ENCODE measurements around the gene P4HA2. TPM values are rescaled to one million over a fixed set of nuclear protein-coding genes. Genes with fewer than 3 reads are reported as not detected.

The P4HA2 gene
- total and polyA plus RNA-seq, 3 donors from 2014 or later = 20.4 to 25.4 (median 22.8) TPM

GRCh38 chr5:132257131-132258101, 29.8 kb upstream of the P4HA2 start, which contains the start of gene PDLIM4:
Gene PDLIM4, plus strand, starts transcription at chr5:132257696. Its CDS starts 39 bp downstream, at chr5:132257735.
- H3K36me3 ChIP-seq (ENCODE audit: low read depth, missing control alignments) = no peaks in the 10 kb centered on the region
- no peaks in the 10 kb centered on the region for H3K9me3 ChIP-seq
- peak within 1 kb of the TSS; percentile 22 to 57 for H3K4me3 ChIP-seq
- intact Hi-C loops (cut with DNase I; ENCODE audit: low total_unique reads) = no loop called here
- TF ChIP-seq POLR2A (IDR thresholded peaks at IDR 0.05) = no peak
- DNase-seq = peak; percentile 37
- H3K4me1 ChIP-seq = peaks cover 31% of the 10 kb centered on the region
- H3K27ac ChIP-seq = peak within 1 kb of the TSS; percentile 1 to 77
- 18 to 26% methylated on average over 22 to 42 of the region's 88 CpGs for WGBS, 2 donors
- H3K27me3 ChIP-seq = no peaks in the 10 kb centered on the region

GRCh38 chr5:132256783-132257130, 29.1 kb upstream of the P4HA2 start:
- Histone ChIP-seq H3K4me1 (peaks cover 31% of the 10 kb centered on the region), H3K27me3 (no peaks in the 10 kb centered on the region), H3K27ac (no peak overlapping the region), H3K9me3 (no peaks in the 10 kb centered on the region), H3K4me3 (peak overlapping the region; percentile 22 to 57), H3K36me3 (ENCODE audit: low read depth, missing control alignments) (no peaks in the 10 kb centered on the region)
- intact Hi-C loops (cut with DNase I; ENCODE audit: low total_unique reads) = no loop called here
- 49 to 83% methylated on average over 6 of the region's 6 CpGs for WGBS, 2 donors
- no peak for DNase-seq
- TF ChIP-seq, protein P1, sequence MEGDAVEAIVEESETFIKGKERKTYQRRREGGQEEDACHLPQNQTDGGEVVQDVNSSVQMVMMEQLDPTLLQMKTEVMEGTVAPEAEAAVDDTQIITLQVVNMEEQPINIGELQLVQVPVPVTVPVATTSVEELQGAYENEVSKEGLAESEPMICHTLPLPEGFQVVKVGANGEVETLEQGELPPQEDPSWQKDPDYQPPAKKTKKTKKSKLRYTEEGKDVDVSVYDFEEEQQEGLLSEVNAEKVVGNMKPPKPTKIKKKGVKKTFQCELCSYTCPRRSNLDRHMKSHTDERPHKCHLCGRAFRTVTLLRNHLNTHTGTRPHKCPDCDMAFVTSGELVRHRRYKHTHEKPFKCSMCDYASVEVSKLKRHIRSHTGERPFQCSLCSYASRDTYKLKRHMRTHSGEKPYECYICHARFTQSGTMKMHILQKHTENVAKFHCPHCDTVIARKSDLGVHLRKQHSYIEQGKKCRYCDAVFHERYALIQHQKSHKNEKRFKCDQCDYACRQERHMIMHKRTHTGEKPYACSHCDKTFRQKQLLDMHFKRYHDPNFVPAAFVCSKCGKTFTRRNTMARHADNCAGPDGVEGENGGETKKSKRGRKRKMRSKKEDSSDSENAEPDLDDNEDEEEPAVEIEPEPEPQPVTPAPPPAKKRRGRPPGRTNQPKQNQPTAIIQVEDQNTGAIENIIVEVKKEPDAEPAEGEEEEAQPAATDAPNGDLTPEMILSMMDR (IDR thresholded peaks at IDR 0.05) = no peak
- TF ChIP-seq POLR2A (IDR thresholded peaks at IDR 0.05) = no peak

- 79 to 83% methylated on average over 4 of the region's 4 CpGs for WGBS, 2 donors
- Histone ChIP-seq H3K27me3 (no peaks in the 10 kb centered on the region), H3K4me3 (no peak overlapping the region), H3K4me1 (peaks cover 31% of the 10 kb centered on the region), H3K27ac (no peak overlapping the region), H3K9me3 (no peaks in the 10 kb centered on the region), H3K36me3 (ENCODE audit: low read depth, missing control alignments) (no peaks in the 10 kb centered on the region)
- intact Hi-C loops (cut with DNase I; ENCODE audit: low total_unique reads) = no loop called here
- no peak for TF ChIP-seq POLR2A (IDR thresholded peaks at IDR 0.05)
- TF ChIP-seq, protein P1 (IDR thresholded peaks at IDR 0.05) = no peak
- no peak for DNase-seq
Observed at GRCh38 chr5:132256086-132256782, 28.6 kb upstream of the P4HA2 start.

- peak; percentile 84 for DNase-seq
- Histone ChIP-seq H3K9me3 (no peaks in the 10 kb centered on the region), H3K27ac (no peak overlapping the region), H3K27me3 (no peaks in the 10 kb centered on the region), H3K4me3 (no peak overlapping the region), H3K36me3 (ENCODE audit: low read depth, missing control alignments) (no peaks in the 10 kb centered on the region), H3K4me1 (peaks cover 18% of the 10 kb centered on the region)
- WGBS, 2 donors = 45 to 46% methylated on average over 5 to 7 of the region's 7 CpGs
- intact Hi-C loops (cut with DNase I; ENCODE audit: low total_unique reads) = no loop called here
- TF ChIP-seq, protein P1 (IDR thresholded peaks at IDR 0.05) = no peak
- TF ChIP-seq POLR2A (IDR thresholded peaks at IDR 0.05) = no peak
Observed at GRCh38 chr5:132254321-132254977, 26.8 kb upstream of the P4HA2 start.

Data from testis (tissue), 3 donors.